RPMI7951 (cell line): ENCODE data around the gene ARF3. TPM values are rescaled to one million over a fixed set of nuclear protein-coding genes. Genes with fewer than 3 reads are reported as not detected.
A peak's percentile ranks its signal among the peaks of the same experiment; 100 is the strongest.

Experiments used
- DNase-seq: peaks from one replicate; pipeline ENCODE4 v3.0.0-alpha.2; 2012; ENCODE audit warnings: low read depth
- total RNA-seq: library from RNA; depleted of rRNA; stranded (reverse); fragments of >200 nt; shearing (Covaris generic); gene quantifications from 2 replicates; pipeline ENCODE4 v1.2.3, GENCODE V29; 2014

Gene ARF3
- total RNA-seq, 1 experiment from 2014 or later = 47.8 TPM

- no peak for DNase-seq
Measured at GRCh38 chr12:48981757-48982157, 24.5 kb upstream of the ARF3 start.

DNA sequence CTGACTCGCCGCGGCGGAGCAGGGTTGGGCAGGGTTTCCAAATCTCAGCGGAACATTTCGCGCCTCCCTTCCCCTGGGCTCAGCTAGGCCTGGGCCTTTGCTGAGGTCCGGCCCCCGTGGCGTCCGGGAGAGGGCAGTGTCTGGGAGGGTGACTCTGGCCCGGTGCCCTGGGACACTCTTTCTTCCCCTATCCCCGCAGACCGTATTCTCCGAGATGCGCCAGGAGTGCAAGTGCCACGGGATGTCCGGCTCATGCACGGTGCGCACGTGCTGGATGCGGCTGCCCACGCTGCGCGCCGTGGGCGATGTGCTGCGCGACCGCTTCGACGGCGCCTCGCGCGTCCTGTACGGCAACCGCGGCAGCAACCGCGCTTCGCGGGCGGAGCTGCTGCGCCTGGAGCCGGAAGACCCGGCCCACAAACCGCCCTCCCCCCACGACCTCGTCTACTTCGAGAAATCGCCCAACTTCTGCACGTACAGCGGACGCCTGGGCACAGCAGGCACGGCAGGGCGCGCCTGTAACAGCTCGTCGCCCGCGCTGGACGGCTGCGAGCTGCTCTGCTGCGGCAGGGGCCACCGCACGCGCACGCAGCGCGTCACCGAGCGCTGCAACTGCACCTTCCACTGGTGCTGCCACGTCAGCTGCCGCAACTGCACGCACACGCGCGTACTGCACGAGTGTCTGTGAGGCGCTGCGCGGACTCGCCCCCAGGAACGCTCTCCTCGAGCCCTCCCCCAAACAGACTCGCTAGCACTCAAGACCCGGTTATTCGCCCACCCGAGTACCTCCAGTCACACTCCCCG lies 23.9 kb upstream of the ARF3 start:
- no peak for DNase-seq

DNA sequence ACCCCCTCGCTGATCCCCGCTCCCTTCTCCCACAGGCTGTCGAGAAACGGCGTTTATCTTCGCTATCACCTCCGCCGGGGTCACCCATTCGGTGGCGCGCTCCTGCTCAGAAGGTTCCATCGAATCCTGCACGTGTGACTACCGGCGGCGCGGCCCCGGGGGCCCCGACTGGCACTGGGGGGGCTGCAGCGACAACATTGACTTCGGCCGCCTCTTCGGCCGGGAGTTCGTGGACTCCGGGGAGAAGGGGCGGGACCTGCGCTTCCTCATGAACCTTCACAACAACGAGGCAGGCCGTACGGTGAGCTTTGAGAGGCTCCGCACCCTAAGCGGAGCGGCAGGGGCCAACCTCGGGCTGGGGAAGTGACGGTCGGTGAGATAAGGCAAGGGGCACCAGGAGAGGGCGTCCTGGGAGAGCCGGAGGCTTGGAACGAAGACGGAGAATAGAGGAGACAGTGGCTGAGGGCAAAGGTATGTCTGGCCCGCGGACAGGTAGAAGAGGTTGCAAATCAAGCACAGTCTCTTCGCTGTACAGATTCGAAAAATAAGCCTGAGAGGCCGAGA lies 23.2 kb upstream of the ARF3 start:
- no peak for DNase-seq

DNA sequence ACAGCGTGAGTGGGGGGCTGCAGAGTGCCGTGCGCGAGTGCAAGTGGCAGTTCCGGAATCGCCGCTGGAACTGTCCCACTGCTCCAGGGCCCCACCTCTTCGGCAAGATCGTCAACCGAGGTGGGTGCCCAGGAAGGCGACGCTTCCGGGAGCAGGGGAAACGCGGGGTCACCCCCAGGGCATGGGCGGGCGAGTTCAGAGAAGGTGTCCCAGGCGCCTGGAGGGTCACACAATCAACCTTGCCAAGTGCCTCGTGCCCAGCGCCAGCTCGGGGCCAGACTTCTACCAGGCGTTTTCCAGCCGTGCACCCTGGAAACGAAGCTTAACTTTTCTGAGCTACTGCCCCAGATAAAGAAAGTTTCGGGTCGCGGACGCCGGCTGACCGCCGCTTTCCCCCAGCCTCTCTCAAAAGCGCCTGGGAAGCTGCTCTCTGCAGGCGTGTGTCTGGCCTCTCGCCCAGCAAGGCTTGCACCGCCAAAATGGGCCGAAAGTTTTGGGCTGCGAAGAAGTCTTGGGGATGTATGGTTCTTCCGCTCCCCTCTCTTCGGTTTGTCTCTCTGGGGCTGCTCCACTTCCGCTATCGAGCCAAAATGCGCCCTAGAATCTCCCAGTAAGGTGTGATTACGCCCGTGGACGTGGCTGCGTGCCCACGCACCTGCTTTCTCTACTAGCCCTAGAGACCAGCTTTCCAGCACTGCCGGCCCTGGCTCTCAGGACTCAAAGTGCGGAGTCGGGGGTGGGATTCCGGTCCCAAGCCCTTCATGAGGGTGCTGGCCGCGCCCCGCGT lies 22.5 kb upstream of the ARF3 start:
- DNase-seq = no peak

- DNase-seq = no peak
Measured at GRCh38 chr12:48978741-48979601, 21.7 kb upstream of the ARF3 start.

DNA sequence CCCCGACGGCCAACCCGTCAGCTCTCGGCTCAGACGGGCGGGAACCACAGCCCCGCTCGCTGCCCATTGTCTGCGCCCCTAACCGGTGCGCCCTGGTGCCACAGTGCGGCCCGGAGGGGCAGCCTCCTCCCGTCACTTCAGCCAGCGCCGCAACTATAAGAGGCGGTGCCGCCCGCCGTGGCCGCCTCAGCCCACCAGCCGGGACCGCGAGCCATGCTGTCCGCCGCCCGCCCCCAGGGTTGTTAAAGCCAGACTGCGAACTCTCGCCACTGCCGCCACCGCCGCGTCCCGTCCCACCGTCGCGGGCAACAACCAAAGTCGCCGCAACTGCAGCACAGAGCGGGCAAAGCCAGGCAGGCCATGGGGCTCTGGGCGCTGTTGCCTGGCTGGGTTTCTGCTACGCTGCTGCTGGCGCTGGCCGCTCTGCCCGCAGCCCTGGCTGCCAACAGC lies 21.0 kb upstream of the ARF3 start, which contains the start of gene WNT1:
TSS of gene WNT1 (plus strand) at position 32 of the 450 bp plus-strand sequence. CDS start at position 361, 329 bp downstream.
- no peak for DNase-seq

GRCh38 chr12:48977290-48978281 lies 20.3 kb upstream of the ARF3 start:
- DNase-seq = peak; percentile 61

DNA sequence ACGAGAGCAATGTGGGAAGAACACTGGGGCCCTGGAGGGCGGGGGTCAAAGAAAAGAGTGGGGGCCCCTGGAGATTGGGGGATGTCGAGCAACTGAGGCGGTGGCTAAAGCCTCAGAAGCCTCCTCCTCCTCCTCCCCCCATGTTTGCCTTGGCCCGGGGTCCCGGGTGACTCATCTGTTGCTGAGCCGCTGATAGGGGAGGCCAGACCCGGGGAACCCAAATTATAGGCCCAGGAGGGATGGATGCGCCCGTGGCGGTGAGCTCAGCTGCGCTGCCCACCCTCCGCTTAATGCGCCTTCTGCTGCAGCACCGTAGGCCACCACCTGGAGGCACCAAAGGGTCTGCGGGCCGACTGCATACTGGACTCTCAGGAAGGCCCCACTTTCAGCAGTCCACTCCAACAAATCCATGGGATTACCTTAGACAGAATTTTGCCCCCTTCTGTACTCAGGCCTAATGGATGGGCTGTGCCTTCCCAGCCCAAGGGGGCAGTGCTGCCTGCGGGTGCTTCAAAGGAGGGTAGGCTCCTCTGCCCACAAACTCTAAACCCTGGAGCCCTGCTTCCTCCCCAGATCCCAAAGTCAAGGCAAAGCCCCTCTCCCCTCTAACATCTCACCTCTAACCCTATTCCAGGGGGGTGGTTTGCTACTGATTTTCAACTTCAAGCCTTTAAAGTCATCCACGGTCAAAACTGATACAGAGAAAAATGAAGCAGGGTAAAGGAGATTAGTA lies 16.8 kb upstream of the ARF3 start:
- DNase-seq = no peak

GRCh38 chr12:48973531-48973930 lies 16.2 kb upstream of the ARF3 start:
- no peak for DNase-seq

DNA sequence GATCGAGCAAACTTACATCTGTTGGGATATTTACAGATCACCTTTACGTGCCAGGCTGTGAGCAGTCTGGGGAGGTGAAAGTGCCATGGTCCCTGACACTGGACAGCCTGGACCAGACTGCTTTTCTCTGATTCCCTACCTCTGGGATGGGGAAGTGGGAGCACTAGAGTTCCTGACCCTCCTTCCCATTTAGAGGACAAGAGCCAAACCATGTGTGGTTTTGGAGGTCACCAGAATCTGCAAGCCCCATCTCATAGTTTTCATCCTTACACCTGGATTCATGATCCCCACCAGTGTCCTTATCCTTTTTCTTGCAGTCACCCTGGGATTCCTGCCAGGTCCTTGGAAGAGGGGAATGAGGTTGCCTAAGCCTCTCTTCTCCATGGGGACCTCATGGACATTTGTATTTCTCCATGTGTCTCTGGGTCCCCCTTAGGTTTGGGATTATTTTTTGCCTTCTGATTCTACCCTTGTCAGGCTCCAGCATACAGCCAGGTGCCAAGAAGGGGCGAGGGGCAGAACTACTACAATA lies 15.7 kb upstream of the ARF3 start:
- no peak for DNase-seq

GRCh38 chr12:48972213-48972951 lies 15.1 kb upstream of the ARF3 start:
- DNase-seq = peak; percentile 79

DNA sequence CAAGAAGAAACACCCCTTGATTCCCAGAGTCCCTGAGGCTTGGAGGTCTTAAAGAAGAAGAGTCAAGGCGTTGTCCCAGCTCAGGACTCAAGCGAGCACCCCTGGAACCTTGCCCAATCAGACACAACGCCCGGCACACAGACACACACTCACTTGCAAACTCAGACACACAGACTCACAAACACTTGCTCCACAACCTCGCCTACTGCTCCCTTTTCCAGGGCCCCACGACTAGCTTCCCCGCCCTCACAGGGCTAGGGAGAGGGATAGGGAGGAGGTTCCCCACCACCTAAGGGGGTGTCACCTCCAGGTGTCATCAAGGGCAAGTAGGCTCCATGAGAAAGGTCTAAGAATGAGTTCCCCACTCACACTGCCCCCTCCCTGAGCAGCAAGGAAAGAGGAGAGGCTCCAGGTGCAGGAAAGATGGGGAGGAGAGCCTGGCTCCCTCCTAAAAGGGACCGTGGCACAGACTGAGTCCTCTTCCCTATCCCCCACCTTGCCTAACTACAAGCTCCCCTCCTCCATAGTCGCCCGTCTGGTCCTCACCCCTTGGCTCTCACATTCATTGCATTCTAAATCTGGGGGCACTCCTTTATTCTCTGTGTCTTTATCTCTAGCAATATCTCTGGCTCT lies 13.5 kb upstream of the ARF3 start:
- DNase-seq = no peak

DNA sequence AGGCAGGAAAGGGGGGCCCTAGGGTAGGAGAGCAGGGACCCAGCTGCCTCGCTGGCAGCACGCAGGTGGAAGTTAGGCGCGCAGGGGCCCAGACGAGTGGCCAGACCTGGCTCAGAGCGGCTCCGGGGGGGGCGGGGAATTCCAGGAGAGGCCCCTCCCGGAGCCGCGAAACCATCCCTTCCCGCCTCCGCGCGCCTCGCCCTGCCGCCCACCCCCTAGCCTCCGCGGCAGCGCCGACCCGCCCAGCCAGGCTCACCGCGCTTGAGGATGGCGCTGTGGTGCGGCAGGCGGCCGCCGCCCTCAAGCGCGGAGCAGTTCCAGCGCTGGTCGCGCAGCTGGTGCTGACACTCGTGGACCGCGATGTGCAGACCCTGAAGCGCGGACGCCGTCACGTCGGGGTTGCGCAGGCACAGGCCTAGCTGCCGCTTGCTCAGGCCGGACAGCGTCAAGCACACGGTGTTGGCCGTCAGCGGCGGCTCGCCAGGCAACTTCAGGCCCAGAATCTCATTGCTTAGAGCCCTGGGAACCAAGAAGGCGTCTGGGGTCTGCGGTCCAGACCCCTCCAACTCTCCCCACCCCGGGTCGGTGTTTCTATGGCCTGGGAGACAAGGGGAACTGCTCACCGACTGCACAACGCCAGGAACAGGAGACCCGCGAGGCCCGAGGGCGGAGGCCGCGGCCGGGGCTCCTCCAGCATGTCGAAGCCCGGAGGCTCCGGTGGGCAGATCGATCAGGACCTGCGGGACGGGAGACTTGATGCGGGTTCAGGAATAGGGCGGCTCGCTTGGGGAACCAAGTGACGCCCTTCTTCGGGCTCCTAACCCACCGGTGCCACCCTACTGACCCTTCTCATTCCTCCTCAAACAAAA lies 12.8 kb upstream of the ARF3 start:
- DNase-seq = no peak

DNA sequence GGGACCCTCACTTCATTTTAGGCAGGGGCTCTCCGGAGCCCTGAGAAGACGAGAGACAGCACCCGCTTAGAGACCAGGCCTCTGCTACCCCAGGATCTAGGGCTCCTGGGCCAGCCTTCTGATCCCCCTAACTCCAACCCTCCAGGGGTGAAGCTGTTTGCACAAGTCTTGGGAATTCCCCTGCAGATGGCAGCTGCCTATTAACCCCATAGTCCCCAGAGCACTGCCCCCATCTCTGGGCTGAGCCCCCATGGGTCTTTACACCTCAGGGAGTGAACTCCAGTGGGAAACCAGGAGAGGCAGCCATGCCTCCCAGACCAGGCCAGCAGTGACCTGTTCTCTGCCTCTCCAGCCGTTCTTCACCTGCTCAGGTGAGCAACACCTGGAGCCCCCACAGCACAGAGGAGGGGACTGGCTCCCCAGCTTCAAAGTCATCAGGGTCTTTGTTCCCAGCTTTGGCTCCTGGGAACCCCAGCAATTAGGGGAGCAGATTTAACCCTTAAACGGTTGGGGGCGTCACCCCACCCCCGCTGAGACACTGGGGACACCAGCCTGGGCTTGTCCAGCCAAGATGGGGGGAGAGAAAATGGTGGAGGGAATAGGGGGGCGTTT lies 12.0 kb upstream of the ARF3 start:
- no peak for DNase-seq

DNA sequence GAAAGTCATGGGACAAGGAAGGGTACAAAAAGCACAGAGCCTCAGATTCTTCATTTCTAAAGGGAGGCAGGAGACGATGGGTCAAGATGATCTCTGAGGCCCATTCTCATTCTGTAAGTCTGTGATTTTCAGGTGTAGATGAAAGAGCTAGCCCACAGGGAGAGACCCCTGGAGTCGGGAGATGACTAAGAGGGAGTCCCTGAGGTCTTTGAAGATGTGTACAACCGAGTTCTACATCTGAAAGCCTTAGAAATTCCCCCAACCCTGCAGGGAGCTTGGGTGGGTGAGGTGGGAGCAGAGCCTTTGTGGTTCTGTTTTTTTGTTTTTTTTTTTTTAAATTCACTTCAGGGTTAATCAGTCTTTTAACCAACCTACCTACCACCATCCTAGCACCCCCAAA lies 11.2 kb upstream of the ARF3 start:
- no peak for DNase-seq

DNA sequence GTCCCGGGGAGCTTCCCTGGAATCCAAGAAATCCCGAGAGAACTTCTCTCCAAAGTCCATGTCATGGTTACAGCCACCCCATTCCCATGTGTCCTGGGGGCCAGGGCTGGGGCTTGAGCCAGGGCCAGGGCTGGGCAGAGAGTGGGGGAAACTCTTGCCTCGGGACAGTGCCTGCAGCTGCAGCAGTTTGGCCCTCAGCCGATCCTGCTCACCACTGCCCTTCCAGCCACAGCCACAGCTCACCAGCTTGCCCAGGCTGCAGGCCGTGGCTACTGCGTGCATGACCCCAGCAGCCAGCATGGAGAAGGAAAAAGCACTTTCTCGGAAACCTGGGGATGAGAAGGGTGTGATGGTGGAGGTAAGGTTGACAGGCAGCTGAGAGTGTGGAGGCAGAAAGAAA lies 10.7 kb upstream of the ARF3 start:
- DNase-seq = no peak
